GM12875 (cell line): ENCODE measurements around the gene PLXNA4.

Experiments used
- H3K4me3 ChIP-seq: one replicate; pipeline ENCODE4 v1.5.1; 2011; ENCODE audit warnings: low read depth, low read length, control low read depth
- CTCF ChIP-seq: IDR thresholded peaks from 2 replicates; pipeline ENCODE4 v1.5.1; 2011; ENCODE audit warnings: low read depth, mild to moderate bottlenecking, control low read depth, inconsistent platforms, low read length, moderate library complexity, borderline replicate concordance; ENCODE audit not compliant: insufficient read depth

PLXNA4 gene

GRCh38 chr7:132457658-132458057, 118.6 kb downstream of the PLXNA4 start:
- no peak overlapping the region for H3K4me3 ChIP-seq
- no peak for TF ChIP-seq CTCF

GRCh38 chr7:132456418-132456817, 119.9 kb downstream of the PLXNA4 start:
- TF ChIP-seq CTCF = no peak
- no peak overlapping the region for H3K4me3 ChIP-seq

GRCh38 chr7:132455378-132455777, 120.9 kb downstream of the PLXNA4 start:
- TF ChIP-seq CTCF = no peak
- H3K4me3 ChIP-seq = no peak overlapping the region

- no peak overlapping the region for H3K4me3 ChIP-seq
- TF ChIP-seq CTCF = no peak
These were observed 122.4 kb downstream of the PLXNA4 start for GRCh38 chr7:132453826-132454225.

GRCh38 chr7:132451161-132451560, 125.1 kb downstream of the PLXNA4 start:
- no peak for TF ChIP-seq CTCF
- H3K4me3 ChIP-seq = no peak overlapping the region

- no peak for TF ChIP-seq CTCF
- no peak overlapping the region for H3K4me3 ChIP-seq
These were observed 125.6 kb downstream of the PLXNA4 start for GRCh38 chr7:132450696-132451095.

- no peak for TF ChIP-seq CTCF
- no peak overlapping the region for H3K4me3 ChIP-seq
These were observed 126.1 kb downstream of the PLXNA4 start for GRCh38 chr7:132450188-132450587.
